K562 (cell line): ENCODE data around the gene NDUFB10. TPM values are rescaled to one million over a fixed set of nuclear protein-coding genes. Genes with fewer than 3 reads are reported as not detected.

Experiments
- ARID3B ChIP-seq: fragments of 250-450 bp; sonication (Bioruptor Pico); IDR thresholded peaks from 2 replicates; pipeline ENCODE4 v1.4.0; 2020; ENCODE audit warnings: borderline replicate concordance
- BCLAF1 ChIP-seq, 2 experiments: fragments of 450-650 bp in 1 of 2; IDR thresholded peaks; 2 replicates each; pipeline ENCODE4 v1.6.1; 2011 to 2017; ENCODE audit warnings: low read depth in 2 of 2, antibody characterized with exemption in 1 of 2, borderline replicate concordance in 1 of 2, low read length in 1 of 2, mild to moderate bottlenecking in 1 of 2, mixed read lengths in 1 of 2; ENCODE audit not compliant: control insufficient read depth in 1 of 2
- ETS1 ChIP-seq: conservative IDR thresholded peaks from 2 replicates; pipeline ENCODE4 v1.6.1; 2011; ENCODE audit warnings: low read depth, mild to moderate bottlenecking, low read length; ENCODE audit not compliant: control insufficient read depth
- SMAD1 ChIP-seq: fragments of 150-350 bp; IDR thresholded peaks from 2 replicates; pipeline ENCODE4 v1.6.1; 2014; ENCODE audit warnings: low read length, low read depth; ENCODE audit not compliant: partially characterized antibody
- SNRNP70 ChIP-seq: fragments of 200-400 bp; formaldehyde crosslinking; optimal IDR thresholded peaks from 2 replicates; pipeline ENCODE3; 2017; ENCODE audit warnings: low read depth, low read length
- SUPT5H ChIP-seq: fragments of 450-650 bp; IDR thresholded peaks from 2 replicates; pipeline ENCODE4 v1.6.1; 2016
- ZNF318 ChIP-seq, 2 experiments: fragments of 450-650 bp; IDR thresholded peaks; 2 replicates each; pipeline ENCODE4 v1.6.1; 2016; ENCODE audit warnings: mild to moderate bottlenecking in 2 of 2, borderline replicate concordance in 1 of 2, low read depth in 1 of 2, moderate library complexity in 1 of 2
- ZNF449 ChIP-seq: fragments of 250-450 bp; sonication (Bioruptor Pico); IDR thresholded peaks from 2 replicates; pipeline ENCODE4 v1.8.0; 2022; ENCODE audit warnings: moderate library complexity, mild to moderate bottlenecking, inconsistent platforms
- ZNF699 ChIP-seq: fragments of 250-450 bp; sonication (Bioruptor Pico); IDR thresholded peaks from 2 replicates; pipeline ENCODE4 v1.8.0; 2021; ENCODE audit warnings: mild to moderate bottlenecking, moderate library complexity; ENCODE audit not compliant: insufficient replicate concordance
- polyA plus RNA-seq, 8 experiments: library from polyadenylated mRNA; depleted of rRNA in 4 of 8; stranded (reverse) in 5 of 8; unstranded in 3 of 8; fragments of >200 nt; fragmentation: Nextera tagmentation in 2 of 8; fragmentation: Illumina TruSeq in 1 of 8; extraction: Ambion mirVana in 2 of 8; extraction: Trizol in 1 of 8; gene quantifications; 2 replicates each; pipeline versions ENCODE4 v1.2.1 to v1.2.3, GENCODE V29; 2011 to 2014; ENCODE audit warnings: inconsistent platforms in 1 of 8, missing spikeins in 1 of 8
- total RNA-seq, 7 experiments: library from RNA; depleted of rRNA in 6 of 7; stranded (reverse); fragments of >200 nt in 6 of 7; fragmentation: Illumina TruSeq in 2 of 7; extraction: Trizol in 2 of 7; gene quantifications; 2 replicates each; pipeline versions ENCODE4 v1.2.1 to v1.2.3, GENCODE V29; 2011 to 2021; ENCODE audit warnings: low replicate concordance in 1 of 7

The NDUFB10 gene
- total and polyA plus RNA-seq, 9 of the 15 experiments (the other 6 are each of a cell fraction or from before 2014, with no cell fraction given), result 69.3 to 527 (median 161) TPM

- TF ChIP-seq ETS1, result no peak
- TF ChIP-seq SMAD1, result no peak
- no peak for TF ChIP-seq BCLAF1 (IDR thresholded peaks at IDR 0.05; ENCODE audit: borderline replicate concordance in 1 of 2, control insufficient read depth in 1 of 2, low read depth in 2 of 2, low read length in 1 of 2)
- TF ChIP-seq SUPT5H, result no peak
- TF ChIP-seq SNRNP70, result no peak
- TF ChIP-seq ZNF449 (CRISPR knock-in tag), result no peak
- no peak for TF ChIP-seq ZNF318 (IDR thresholded peaks at IDR 0.05; ENCODE audit: borderline replicate concordance in 1 of 2, low read depth in 1 of 2)
- no peak for TF ChIP-seq ARID3B (CRISPR knock-in tag)
- TF ChIP-seq ZNF699 (CRISPR knock-in tag), result no peak
Observed at GRCh38 chr16:1990351-1991134, 31.2 kb downstream of the NDUFB10 start (continued).
